K562 (cell line): Measurements from ENCODE around the gene NPAS3. TPM values are rescaled to one million over a fixed set of nuclear protein-coding genes. Genes with fewer than 3 reads are reported as not detected.
A peak's percentile ranks its signal among the peaks of the same experiment; 100 is the strongest.

Experiments
- ATAC-seq: fragments of 200-7000 bp; cut with Tn5 transposase; 3 replicates; pipeline ENCODE4 v1.9.1; 2020; ENCODE audit warnings: moderate library complexity
- BruUV-seq: library from RNA; stranded (reverse); fragments of 400-500 nt; replicated peaks from 2 replicates; lab custom pipeline; 2021; lab: Mats Ljungman, UMichigan
- CTCF ChIA-PET: fragments of 300-600 bp; formaldehyde crosslinking; extraction: SDS; loops from one replicate; lab custom pipeline; 2021; ENCODE audit warnings: low intra/inter-chr PET ratio; lab: Yijun Ruan, JAX
- POLR2A ChIA-PET: fragments of 300-600, 350-650 bp; sonication (Branson Sonifier 250); formaldehyde crosslinking; extraction: SDS; loops from one replicate; lab custom pipeline; 2021; ENCODE audit warnings: antibody characterized with exemption, inconsistent platforms; lab: Yijun Ruan, JAX
- DNase-seq, 4 experiments: peaks; one replicate each; pipeline versions ENCODE4 v3.0.0 to v3.0.0-alpha.2; 2011 to 2018; ENCODE audit warnings: low spot score in 3 of 4, mixed read lengths in 3 of 4; ENCODE audit errors: extremely low read depth in 1 of 4
- FAIRE-seq: peaks from 2 replicates; lab custom pipeline; 2011; peaks lifted over from hg19 to GRCh38; lab: Jason Lieb, UNC
- H2AFZ ChIP-seq: 2 replicates; pipeline ENCODE4 v1.6.0; 2011; ENCODE audit warnings: low read depth, low read length, control low read depth, inconsistent platforms
- H3K27ac ChIP-seq: fragments of 200-600 bp; 3 replicates; pipeline ENCODE4 v1.8.0; 2011; ENCODE audit warnings: low read depth, mild to moderate bottlenecking, control low read depth, inconsistent platforms, low read length, moderate library complexity, mixed read lengths; ENCODE audit errors: extremely low read depth
- H3K27me3 ChIP-seq, 2 experiments: fragments of 300-600 bp in 1 of 2; 2 replicates in 1 of 2; 3 replicates in 1 of 2; pipeline versions ENCODE4 v1.6.0 to v1.8.0; 2011; ENCODE audit warnings: inconsistent platforms in 2 of 2, low read length in 2 of 2, mild to moderate bottlenecking in 1 of 2, mixed read lengths in 1 of 2, moderate library complexity in 1 of 2; ENCODE audit not compliant: control insufficient read depth in 2 of 2, insufficient read depth in 2 of 2
- H3K36me3 ChIP-seq: fragments of 300-600 bp; 3 replicates; pipeline ENCODE4 v1.8.0; 2011; ENCODE audit warnings: mild to moderate bottlenecking, low read length, inconsistent platforms; ENCODE audit not compliant: control insufficient read depth, insufficient read depth
- H3K4me1 ChIP-seq, 2 experiments: fragments of 200-600 bp in 1 of 2; replicated peaks in 1 of 2; 2 replicates in 1 of 2; 3 replicates in 1 of 2; pipeline versions ENCODE4 v1.5.1 to v1.8.0; 2011; ENCODE audit warnings: inconsistent platforms in 2 of 2, low read length in 2 of 2, mild to moderate bottlenecking in 1 of 2, mixed read lengths in 1 of 2, moderate library complexity in 1 of 2; ENCODE audit not compliant: control insufficient read depth in 2 of 2, insufficient read depth in 2 of 2
- H3K4me2 ChIP-seq: 2 replicates; pipeline ENCODE4 v1.6.1; 2011; ENCODE audit warnings: low read length, control low read depth, inconsistent platforms, mixed read lengths; ENCODE audit not compliant: insufficient read depth
- H3K4me3 ChIP-seq: fragments of 200-600 bp; sonication (generic), shearing (Covaris generic); 2 replicates; pipeline ENCODE4 v1.5.1; 2016; ENCODE audit warnings: control low read depth, inconsistent platforms
- H3K79me2 ChIP-seq: fragments of 200-600 bp; 3 replicates; pipeline ENCODE4 v1.8.0; 2011; ENCODE audit warnings: low read length, inconsistent platforms; ENCODE audit not compliant: control insufficient read depth, insufficient read depth
- H3K9ac ChIP-seq, 2 experiments: 2 replicates each; pipeline versions ENCODE4 v1.6.0 to v1.6.1; 2011; ENCODE audit warnings: low read depth in 2 of 2, low read length in 2 of 2, control low read depth in 1 of 2, inconsistent platforms in 1 of 2, mild to moderate bottlenecking in 1 of 2, mixed read lengths in 1 of 2; ENCODE audit not compliant: insufficient read depth in 1 of 2
- H3K9me1 ChIP-seq: one replicate; pipeline ENCODE4 v1.6.0; 2011; ENCODE audit warnings: inconsistent platforms, mild to moderate bottlenecking, low read length, moderate library complexity; ENCODE audit not compliant: control insufficient read depth, insufficient read depth
- H3K9me3 ChIP-seq: replicated peaks from 2 replicates; pipeline ENCODE4 v1.5.1; 2011; ENCODE audit warnings: low read depth, low read length, inconsistent platforms; ENCODE audit not compliant: control insufficient read depth, insufficient read depth
- H4K20me1 ChIP-seq: replicated peaks from 2 replicates; pipeline ENCODE4 v1.6.1; 2011; ENCODE audit warnings: low read length, inconsistent platforms, mixed read lengths; ENCODE audit not compliant: control insufficient read depth, insufficient read depth
- CTCF ChIP-seq, 3 experiments: IDR thresholded peaks in 2 of 3; conservative IDR thresholded peaks in 1 of 3; 2 replicates each; pipeline ENCODE4 v1.5.1; 2011 to 2012; ENCODE audit warnings: low read length in 3 of 3, mild to moderate bottlenecking in 3 of 3, control low read depth in 2 of 3, improper control_type of control experiment in 1 of 3, inconsistent platforms in 1 of 3, low read depth in 1 of 3, mixed read lengths in 1 of 3, moderate library complexity in 1 of 3; ENCODE audit not compliant: insufficient read depth in 2 of 3
- NFXL1 ChIP-seq: fragments of 450-650 bp; formaldehyde crosslinking; IDR thresholded peaks from 2 replicates; pipeline ENCODE4 v1.4.0; 2021; ENCODE audit warnings: mild to moderate bottlenecking
- RAD21 ChIP-seq, 2 experiments: fragments of 250-450 bp in 1 of 2; fragments of 450-650 bp in 1 of 2; sonication (Bioruptor Pico) in 1 of 2; formaldehyde crosslinking in 1 of 2; IDR thresholded peaks in 1 of 2; conservative IDR thresholded peaks in 1 of 2; 2 replicates each; pipeline versions ENCODE4 v1.4.0 to v1.8.0; 2020 to 2022; ENCODE audit warnings: mild to moderate bottlenecking in 2 of 2, moderate library complexity in 1 of 2
- REST ChIP-seq, 2 experiments: fragments of 450-650 bp; formaldehyde crosslinking in 1 of 2; IDR thresholded peaks; 2 replicates each; pipeline versions ENCODE4 v1.4.0 to v1.6.1; 2014 to 2020; ENCODE audit warnings: mild to moderate bottlenecking in 2 of 2, borderline replicate concordance in 1 of 2, low read depth in 1 of 2
- SMC3 ChIP-seq: conservative IDR thresholded peaks from 2 replicates; pipeline ENCODE4 v1.6.1; 2011; ENCODE audit warnings: low read depth, low read length, improper control_type of control experiment; ENCODE audit not compliant: insufficient read depth
- WGBS: fragments of 100-300 bp; shearing (Covaris generic); methylation state at CpG from one replicate; pipeline ENCODE4 v1.1.6; 2016; ENCODE audit warnings: low coverage, mixed read lengths; ENCODE audit not compliant: insufficient coverage; ENCODE audit errors: missing lambda C conversion rate; 5-methylcytosine and 5-hydroxymethylcytosine counted together
- in situ Hi-C: fragments of 300-500 bp; cut with MboI; formaldehyde crosslinking; loops from 4 replicates; pipeline ENCODE4 v1.15.0; 2018; ENCODE audit warnings: inconsistent platforms, mixed read lengths
- intact Hi-C: fragments of 100-400 bp; cut with micrococcal nuclease; formaldehyde crosslinking; loops from 2 replicates; pipeline ENCODE4 v1.14.2; 2022
- polyA plus RNA-seq, 8 experiments: library from polyadenylated mRNA; depleted of rRNA in 4 of 8; stranded (reverse) in 5 of 8; unstranded in 3 of 8; fragments of >200 nt; fragmentation: Nextera tagmentation in 2 of 8; fragmentation: Illumina TruSeq in 1 of 8; extraction: Ambion mirVana in 2 of 8; extraction: Trizol in 1 of 8; gene quantifications; 2 replicates each; pipeline versions ENCODE4 v1.2.1 to v1.2.3, GENCODE V29; 2011 to 2014; ENCODE audit warnings: inconsistent platforms in 1 of 8, missing spikeins in 1 of 8
- total RNA-seq, 7 experiments: library from RNA; depleted of rRNA in 6 of 7; stranded (reverse); fragments of >200 nt in 6 of 7; fragmentation: Illumina TruSeq in 2 of 7; extraction: Trizol in 2 of 7; gene quantifications; 2 replicates each; pipeline versions ENCODE4 v1.2.1 to v1.2.3, GENCODE V29; 2011 to 2021; ENCODE audit warnings: low replicate concordance in 1 of 7
- TF ChIP-seq, protein P1 (sequence below), 2 experiments: IDR thresholded peaks in 1 of 2; conservative IDR thresholded peaks in 1 of 2; 2 replicates each; pipeline ENCODE4 v1.6.1; 2016; ENCODE audit warnings: low read depth in 2 of 2, mild to moderate bottlenecking in 1 of 2, missing compliant biosample characterization in 1 of 2, missing genetic modification characterization in 1 of 2, moderate library complexity in 1 of 2

NPAS3 gene
- total and polyA plus RNA-seq, 9 of the 15 experiments (the other 6 are each of a cell fraction or from before 2014, with no cell fraction given), result 0.04 TPM; not detected in 8

DNA sequence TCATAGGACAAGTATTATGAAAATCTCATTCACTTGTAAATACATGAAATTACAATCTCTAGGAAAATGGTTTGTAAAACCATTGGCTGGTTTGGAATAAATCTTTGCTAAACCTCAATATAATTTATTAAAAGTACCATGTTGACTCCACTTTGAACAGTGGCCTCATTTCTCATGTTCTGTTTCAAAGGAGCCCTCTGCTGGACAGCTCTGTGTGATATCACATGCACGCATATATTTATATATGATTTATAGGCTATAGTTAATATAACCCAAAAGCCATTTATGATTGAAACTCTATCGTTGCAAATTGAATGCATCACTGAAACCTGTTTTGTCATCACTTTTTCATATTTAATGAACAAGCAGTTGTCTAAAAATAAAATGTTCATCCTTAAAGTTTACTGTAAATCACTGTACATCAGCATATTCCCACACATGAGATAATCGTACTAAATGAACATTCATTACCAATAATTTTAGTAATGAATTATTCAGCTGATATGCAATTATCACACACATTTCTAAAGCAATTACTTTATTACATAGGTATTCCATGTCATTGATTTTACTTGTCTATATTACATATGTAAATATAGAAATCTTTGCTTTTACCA is 493.8 kb downstream of the NPAS3 start:
- no peaks in the 10 kb centered on the region for H3K36me3 ChIP-seq
- in situ Hi-C loops, result no loop called here
- H3K9me3 ChIP-seq, result no peaks in the 10 kb centered on the region
- H2AFZ ChIP-seq, result no peak overlapping the region
- no peak overlapping the region for H3K27ac ChIP-seq
- no peaks in the 10 kb centered on the region for H3K27me3 ChIP-seq
- no peak for FAIRE-seq
- DNase-seq, result peak in 1 of 4 experiments; percentile 12
- H3K4me1 ChIP-seq, result no peaks in the 10 kb centered on the region
- CTCF ChIA-PET, result interaction anchor here (0.7 kb wide), 1 partner anchor 892 kb away, joined by 4 read pairs; no protein-coding TSS in a partner anchor
- no TSS peak for BruUV-seq
- no peaks in the 10 kb centered on the region for H3K9me1 ChIP-seq
- H3K79me2 ChIP-seq, result no peaks in the 10 kb centered on the region
- no peak overlapping the region for H3K9ac ChIP-seq
- ATAC-seq, result no peak
- no peaks in the 10 kb centered on the region for H4K20me1 ChIP-seq
- POLR2A ChIA-PET, result no interaction called here
- H3K4me2 ChIP-seq, result no peak overlapping the region
- 4% methylated on average over 3 of the region's 3 CpGs for WGBS
- H3K4me3 ChIP-seq, result no peak overlapping the region
- intact Hi-C loops, result loop anchor here (5.0 kb wide), 1 partner anchor 855 kb away; no protein-coding TSS in a partner anchor
- TF ChIP-seq RAD21 (CRISPR knock-in tag; conservative IDR thresholded peaks at IDR 0.05 in 1 of 2, IDR thresholded peaks at IDR 0.05 in 1 of 2) (peak; percentile 19 to 47; a peak in 3 of 4 replicates), SMC3 (0 out of 2 replicates have a peak, but pooled peaks have one; percentile 25), NFXL1 (no peak), REST (IDR thresholded peaks at IDR 0.05; ENCODE audit: borderline replicate concordance) (peak; percentile 31; the same call in 1 of the 2 replicates), REST (CRISPR knock-in tag; IDR thresholded peaks at IDR 0.05; ENCODE audit: low read depth) (no peak), CTCF (IDR thresholded peaks at IDR 0.05 in 2 of 3, conservative IDR thresholded peaks at IDR 0.05 in 1 of 3; ENCODE audit: insufficient read depth in 2 of 3, low read depth in 1 of 3, low read length in 3 of 3) (peak in 1 of 3 experiments; percentile 49; a peak in 3 of 6 replicates)
- TF ChIP-seq, protein P1, sequence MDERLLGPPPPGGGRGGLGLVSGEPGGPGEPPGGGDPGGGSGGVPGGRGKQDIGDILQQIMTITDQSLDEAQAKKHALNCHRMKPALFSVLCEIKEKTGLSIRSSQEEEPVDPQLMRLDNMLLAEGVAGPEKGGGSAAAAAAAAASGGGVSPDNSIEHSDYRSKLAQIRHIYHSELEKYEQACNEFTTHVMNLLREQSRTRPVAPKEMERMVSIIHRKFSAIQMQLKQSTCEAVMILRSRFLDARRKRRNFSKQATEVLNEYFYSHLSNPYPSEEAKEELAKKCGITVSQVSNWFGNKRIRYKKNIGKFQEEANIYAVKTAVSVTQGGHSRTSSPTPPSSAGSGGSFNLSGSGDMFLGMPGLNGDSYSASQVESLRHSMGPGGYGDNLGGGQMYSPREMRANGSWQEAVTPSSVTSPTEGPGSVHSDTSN (CRISPR knock-in tag; IDR thresholded peaks at IDR 0.05; ENCODE audit: low read depth), result no peak
- TF ChIP-seq, protein P1 (tag; conservative IDR thresholded peaks at IDR 0.05; ENCODE audit: low read depth), result peak; percentile 30; the same call in 1 of the 2 replicates
